ENCODE results near the gene SH3RF1.
"Not testable (repeated sequence)": the region's sequence is repeated elsewhere in the genome, so short reads cannot be mapped to it uniquely, and the experiment has no call there.

SH3RF1 gene

GRCh38 chr4:169197206-169197605, 73.5 kb downstream of the SH3RF1 start:
- H3K36me3 Mint-ChIP-seq, H3K27ac Mint-ChIP-seq, DNase-seq, H3K4me1 Mint-ChIP-seq, H3K9me3 Mint-ChIP-seq, H3K27me3 Mint-ChIP-seq, CTCF ChIA-PET, H3K4me3 Mint-ChIP-seq: not testable (repeated sequence)

DNA sequence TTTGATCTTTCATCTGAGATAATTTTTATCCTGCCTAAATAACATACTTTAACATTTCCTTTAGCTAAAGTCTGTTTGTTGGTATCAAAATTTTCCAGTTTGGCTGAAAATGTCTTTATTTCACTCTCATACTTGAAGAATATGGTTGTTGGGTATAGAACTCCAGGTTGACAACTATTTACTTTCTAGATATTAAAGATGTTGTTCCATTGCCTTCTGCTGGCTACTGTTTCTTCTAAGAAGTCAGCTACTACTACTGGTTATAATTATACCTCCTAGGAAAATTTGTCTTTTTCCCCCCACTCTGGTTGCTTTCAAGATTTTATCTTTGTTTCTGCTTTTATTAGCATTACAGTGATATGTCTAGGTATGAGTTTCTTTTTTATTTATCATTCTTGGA, 75.7 kb downstream of the SH3RF1 start:
- Mint-ChIP-seq H3K36me3 (no peaks in the 10 kb centered on the region), H3K27me3 (peaks cover under 1% of the 10 kb centered on the region), H3K27ac (no peak overlapping the region), H3K4me3 (no peak overlapping the region), H3K9me3 (no peaks in the 10 kb centered on the region), H3K4me1 (no peaks in the 10 kb centered on the region)
- CTCF ChIA-PET, result no interaction called here
- no peak for DNase-seq

- H3K36me3 Mint-ChIP-seq, H3K9me3 Mint-ChIP-seq, H3K4me3 Mint-ChIP-seq, H3K27ac Mint-ChIP-seq, H3K27me3 Mint-ChIP-seq, CTCF ChIA-PET, H3K4me1 Mint-ChIP-seq, DNase-seq: not testable (repeated sequence)
Observed at GRCh38 chr4:169189968-169190367, 80.8 kb downstream of the SH3RF1 start.

DNA sequence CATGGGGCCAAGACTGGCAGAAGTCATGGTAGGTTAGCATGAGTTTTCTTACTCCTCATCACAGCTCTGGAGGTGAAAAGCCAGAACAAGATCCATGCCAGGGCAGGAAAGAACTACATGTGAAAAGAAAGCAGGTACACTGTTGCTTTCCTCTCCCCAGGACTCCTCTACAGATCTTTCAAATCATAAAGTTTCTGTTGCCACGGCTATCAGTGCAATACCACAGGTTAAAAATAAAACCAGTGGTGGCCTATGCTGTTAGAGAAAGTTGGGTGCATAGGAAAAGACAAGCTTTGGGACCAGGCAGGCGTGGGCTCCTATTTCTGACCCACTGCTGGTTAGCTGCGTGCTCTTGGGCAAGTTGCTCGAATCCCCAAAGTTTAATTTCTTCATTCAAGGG, 81.4 kb downstream of the SH3RF1 start:
- no peaks in the 10 kb centered on the region for H3K4me1 Mint-ChIP-seq
- H3K36me3 Mint-ChIP-seq, result no peaks in the 10 kb centered on the region
- no peak overlapping the region for H3K4me3 Mint-ChIP-seq
- no peaks in the 10 kb centered on the region for H3K9me3 Mint-ChIP-seq
- H3K27me3 Mint-ChIP-seq, result peaks cover 7% of the 10 kb centered on the region
- DNase-seq, result no peak
- CTCF ChIA-PET, result no interaction called here
- H3K27ac Mint-ChIP-seq, result no peak overlapping the region

- H3K27me3 Mint-ChIP-seq, result peaks cover 7% of the 10 kb centered on the region
- CTCF ChIA-PET, result no interaction called here
- no peak overlapping the region for H3K27ac Mint-ChIP-seq
- H3K9me3 Mint-ChIP-seq, result no peaks in the 10 kb centered on the region
- H3K4me3 Mint-ChIP-seq, result no peak overlapping the region
- no peaks in the 10 kb centered on the region for H3K36me3 Mint-ChIP-seq
- DNase-seq, result no peak
- no peaks in the 10 kb centered on the region for H3K4me1 Mint-ChIP-seq
Observed at GRCh38 chr4:169188204-169188603, 82.6 kb downstream of the SH3RF1 start.

GRCh38 chr4:169185133-169185956, 85.4 kb downstream of the SH3RF1 start:
- H3K4me3 Mint-ChIP-seq, result no peak overlapping the region
- H3K27me3 Mint-ChIP-seq, result peaks cover 7% of the 10 kb centered on the region
- no peak overlapping the region for H3K27ac Mint-ChIP-seq
- no peaks in the 10 kb centered on the region for H3K9me3 Mint-ChIP-seq
- no peaks in the 10 kb centered on the region for H3K4me1 Mint-ChIP-seq
- no peaks in the 10 kb centered on the region for H3K36me3 Mint-ChIP-seq
- CTCF ChIA-PET, result no interaction called here
- no peak for DNase-seq

DNA sequence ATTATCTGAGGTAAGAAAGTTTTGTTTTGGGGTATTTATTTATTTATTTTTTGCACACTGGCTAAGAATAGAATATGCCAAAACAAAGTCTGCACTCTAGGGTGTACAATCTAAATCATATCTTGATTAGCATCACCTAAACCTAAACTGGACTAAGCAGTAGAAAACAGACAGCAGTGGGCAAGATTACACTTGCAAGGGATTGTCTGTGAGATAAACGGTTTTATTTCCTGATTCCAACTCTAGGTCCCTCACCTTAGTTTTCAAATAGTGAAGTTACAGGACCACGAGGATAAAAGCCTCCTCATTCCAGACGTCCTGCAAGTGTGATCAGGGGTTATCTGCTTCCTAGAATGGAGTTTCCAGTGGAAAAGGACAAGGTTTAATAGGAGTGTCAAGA, 86.1 kb downstream of the SH3RF1 start:
- H3K9me3 Mint-ChIP-seq, result no peaks in the 10 kb centered on the region
- H3K27me3 Mint-ChIP-seq, result peaks cover 4% of the 10 kb centered on the region
- H3K27ac Mint-ChIP-seq, result no peak overlapping the region
- no peak for DNase-seq
- CTCF ChIA-PET, result no interaction called here
- H3K4me3 Mint-ChIP-seq, result no peak overlapping the region
- no peaks in the 10 kb centered on the region for H3K4me1 Mint-ChIP-seq
- no peaks in the 10 kb centered on the region for H3K36me3 Mint-ChIP-seq

GRCh38 chr4:169184236-169184635, 86.5 kb downstream of the SH3RF1 start:
- CTCF ChIA-PET, result no interaction called here
- no peaks in the 10 kb centered on the region for H3K27me3 Mint-ChIP-seq

GRCh38 chr4:169183581-169183980, 87.2 kb downstream of the SH3RF1 start:
- no peak overlapping the region for H3K27ac Mint-ChIP-seq
- no peaks in the 10 kb centered on the region for H3K36me3 Mint-ChIP-seq
- H3K4me3 Mint-ChIP-seq, result no peak overlapping the region
- CTCF ChIA-PET, result no interaction called here
- no peak for DNase-seq
- no peaks in the 10 kb centered on the region for H3K27me3 Mint-ChIP-seq
- no peaks in the 10 kb centered on the region for H3K9me3 Mint-ChIP-seq
- no peaks in the 10 kb centered on the region for H3K4me1 Mint-ChIP-seq

More at GRCh38 chr4:169184236-169184635, 86.5 kb downstream of the SH3RF1 start:
- H3K4me1 Mint-ChIP-seq, result no peaks in the 10 kb centered on the region
- H3K27ac Mint-ChIP-seq, result no peak overlapping the region
- H3K36me3 Mint-ChIP-seq, result no peaks in the 10 kb centered on the region
- no peaks in the 10 kb centered on the region for H3K9me3 Mint-ChIP-seq
- H3K4me3 Mint-ChIP-seq, result no peak overlapping the region
- no peak for DNase-seq

- Mint-ChIP-seq H3K4me3 (no peak overlapping the region), H3K4me1 (no peaks in the 10 kb centered on the region), H3K9me3 (no peaks in the 10 kb centered on the region), H3K27me3 (no peaks in the 10 kb centered on the region), H3K36me3 (no peaks in the 10 kb centered on the region), H3K27ac (no peak overlapping the region)
- CTCF ChIA-PET, result no interaction called here
- DNase-seq, result no peak
Observed at GRCh38 chr4:169179609-169180521, 90.9 kb downstream of the SH3RF1 start.

DNA sequence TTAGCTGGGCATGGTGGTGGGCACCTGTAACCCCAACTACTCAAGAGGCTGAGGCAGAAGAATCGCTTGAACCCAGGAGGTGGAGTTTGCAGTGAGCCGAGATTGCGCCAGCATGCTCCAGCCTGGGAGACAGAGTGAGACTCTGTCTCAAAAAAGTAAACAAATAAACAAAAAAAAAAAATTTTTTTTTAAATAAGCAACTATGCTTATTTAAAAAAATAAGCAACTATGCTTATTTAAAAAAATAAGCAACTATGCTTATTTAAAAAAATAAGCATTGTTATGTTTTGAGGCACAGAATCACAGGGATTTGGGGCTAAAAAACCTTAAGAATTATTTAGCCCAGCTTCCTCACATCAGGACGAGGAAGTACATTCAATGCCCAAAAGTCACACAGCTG, 92.7 kb downstream of the SH3RF1 start:
- H3K27ac Mint-ChIP-seq, H3K27me3 Mint-ChIP-seq, H3K9me3 Mint-ChIP-seq, CTCF ChIA-PET, H3K4me3 Mint-ChIP-seq, H3K4me1 Mint-ChIP-seq, DNase-seq, H3K36me3 Mint-ChIP-seq: not testable (repeated sequence)

GRCh38 chr4:169175476-169175875, 95.3 kb downstream of the SH3RF1 start:
- H3K4me1 Mint-ChIP-seq, result no peaks in the 10 kb centered on the region
- H3K27ac Mint-ChIP-seq, result no peak overlapping the region
- CTCF ChIA-PET, result interaction anchor here (0.6 kb wide), 1 partner anchor 377 kb away, joined by 3 read pairs; no protein-coding TSS in a partner anchor
- no peaks in the 10 kb centered on the region for H3K27me3 Mint-ChIP-seq
- no peaks in the 10 kb centered on the region for H3K9me3 Mint-ChIP-seq
- no peak for DNase-seq
- no peaks in the 10 kb centered on the region for H3K36me3 Mint-ChIP-seq
- H3K4me3 Mint-ChIP-seq, result no peak overlapping the region

GRCh38 chr4:169175035-169175434, 95.7 kb downstream of the SH3RF1 start:
- Mint-ChIP-seq H3K36me3 (no peaks in the 10 kb centered on the region), H3K9me3 (no peaks in the 10 kb centered on the region), H3K4me3 (no peak overlapping the region), H3K27ac (no peak overlapping the region), H3K4me1 (no peaks in the 10 kb centered on the region), H3K27me3 (no peaks in the 10 kb centered on the region)
- CTCF ChIA-PET, result no interaction called here
- DNase-seq, result no peak

GRCh38 chr4:169174247-169174646, 96.5 kb downstream of the SH3RF1 start:
- no peak for DNase-seq
- no peaks in the 10 kb centered on the region for H3K9me3 Mint-ChIP-seq
- H3K27me3 Mint-ChIP-seq, result no peaks in the 10 kb centered on the region
- no peak overlapping the region for H3K4me3 Mint-ChIP-seq
- no peak overlapping the region for H3K27ac Mint-ChIP-seq
- H3K4me1 Mint-ChIP-seq, result no peaks in the 10 kb centered on the region
- H3K36me3 Mint-ChIP-seq, result no peaks in the 10 kb centered on the region
- CTCF ChIA-PET, result no interaction called here

Measured in activated naive CD4-positive, alpha-beta T cell treated with anti-CD3 and anti-CD28 coated beads, Interleukin-2, amount 10 ng/mL, durations not matched to agents 7 days and 5 days (primary cell).